ENCODE results near the gene P2RY11.

The P2RY11 gene

GRCh38 chr19:10104665-10105508 lies 6.6 kb upstream of the P2RY11 start (continued):
- TF ChIP-seq ZFP30 (CRISPR knock-in tag; IDR thresholded peaks at IDR 0.05) (no peak), RARB (CRISPR knock-in tag; IDR thresholded peaks at IDR 0.05) (no peak), PPARA (CRISPR knock-in tag; IDR thresholded peaks at IDR 0.05; ENCODE audit: borderline replicate concordance) (no peak), OSR1 (CRISPR knock-in tag; IDR thresholded peaks at IDR 0.05) (no peak)

- no peak for ATAC-seq
Measured at GRCh38 chr19:10105509-10106099, 5.9 kb upstream of the P2RY11 start.

GRCh38 chr19:10106100-10106936 lies 5.2 kb upstream of the P2RY11 start, which contains the start of gene PPAN:
PPAN (plus strand) TSS chr19:10106362; CDS start chr19:10106395, 33 bp downstream.
- 0 out of 2 replicates have a peak, but pooled peaks have one; percentile 31 for TF ChIP-seq CSDC2 (CRISPR knock-in tag; IDR thresholded peaks at IDR 0.05)
- no peak for TF ChIP-seq ISL1 (CRISPR knock-in tag; IDR thresholded peaks at IDR 0.05)
- 0 out of 2 replicates have a peak, but pooled peaks have one; percentile 14 for TF ChIP-seq TSHZ2 (CRISPR knock-in tag; IDR thresholded peaks at IDR 0.05)
- no peak for TF ChIP-seq ZNF8 (CRISPR knock-in tag; IDR thresholded peaks at IDR 0.05)
- ATAC-seq = peak; percentile 98

More at GRCh38 chr19:10105509-10106099, 5.9 kb upstream of the P2RY11 start:
- TF ChIP-seq TOX (CRISPR knock-in tag; IDR thresholded peaks at IDR 0.05; ENCODE audit: borderline replicate concordance) = no peak
- no peak for TF ChIP-seq PATZ1 (CRISPR knock-in tag; IDR thresholded peaks at IDR 0.05; ENCODE audit: borderline replicate concordance)
- no peak for TF ChIP-seq ZFP30 (CRISPR knock-in tag; IDR thresholded peaks at IDR 0.05)
- TF ChIP-seq OSR1 (CRISPR knock-in tag; IDR thresholded peaks at IDR 0.05) = no peak
- no peak for TF ChIP-seq SNAI2 (CRISPR knock-in tag; IDR thresholded peaks at IDR 0.05)
- TF ChIP-seq ESRRG (CRISPR knock-in tag; IDR thresholded peaks at IDR 0.05) = no peak
- no peak for TF ChIP-seq ARNTL (CRISPR knock-in tag; IDR thresholded peaks at IDR 0.05; ENCODE audit: borderline replicate concordance, low read depth)
- no peak for TF ChIP-seq RARB (CRISPR knock-in tag; IDR thresholded peaks at IDR 0.05)
- no peak for TF ChIP-seq ZFP3 (CRISPR knock-in tag; IDR thresholded peaks at IDR 0.05)

GRCh38 chr19:10107254-10107653 lies 4.2 kb upstream of the P2RY11 start:
- no peak for ATAC-seq
- TF ChIP-seq TSHZ2 (CRISPR knock-in tag; IDR thresholded peaks at IDR 0.05) (no peak), ARNTL (CRISPR knock-in tag; IDR thresholded peaks at IDR 0.05; ENCODE audit: borderline replicate concordance, low read depth) (no peak), CREB5 (CRISPR knock-in tag; IDR thresholded peaks at IDR 0.05; ENCODE audit: low read depth) (no peak), ZFP3 (CRISPR knock-in tag; IDR thresholded peaks at IDR 0.05) (no peak), ZFP30 (CRISPR knock-in tag; IDR thresholded peaks at IDR 0.05) (no peak), ZC3H10 (CRISPR knock-in tag; IDR thresholded peaks at IDR 0.05) (no peak), PPARA (CRISPR knock-in tag; IDR thresholded peaks at IDR 0.05; ENCODE audit: borderline replicate concordance) (no peak), RARB (CRISPR knock-in tag; IDR thresholded peaks at IDR 0.05) (no peak), SNAI2 (CRISPR knock-in tag; IDR thresholded peaks at IDR 0.05) (no peak)
